GM20431 (cell line): Measurements from ENCODE around the gene RTF2.
"Not testable (repeated sequence)": the region's sequence is repeated elsewhere in the genome, so short reads cannot be mapped to it uniquely, and the experiment has no call there.

Experiments used
- in situ Hi-C: fragments of 300-500 bp; cut with MseI, MboI; formaldehyde crosslinking; loops from one replicate; pipeline ENCODE4 v1.15.0; 2020; ENCODE audit warnings: low sequenced_read_pairs; ENCODE audit not compliant: unreplicated experiment

The RTF2 gene

GRCh38 chr20:56527521-56527920 lies 59.1 kb downstream of the RTF2 start:
- in situ Hi-C loops, result no loop called here

DNA sequence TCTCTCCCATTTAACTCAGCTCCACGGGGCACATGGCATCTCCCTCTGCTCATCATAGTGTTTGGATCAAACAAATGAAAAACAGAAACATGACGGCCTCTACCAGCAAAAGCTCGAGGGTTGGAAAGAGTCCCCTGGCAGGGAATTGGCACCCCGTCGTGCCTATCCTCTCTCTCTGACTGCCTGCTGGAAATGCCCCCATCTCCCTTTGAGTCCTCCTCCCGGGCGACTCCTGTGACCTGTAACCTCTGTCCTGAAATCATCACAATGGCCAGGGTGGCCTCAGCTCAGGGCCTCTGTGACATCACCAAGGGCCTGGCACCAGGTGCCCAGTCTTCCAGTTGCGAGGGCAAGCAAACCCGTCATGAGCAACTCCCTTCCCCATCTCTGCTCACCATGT lies 64.5 kb downstream of the RTF2 start, which contains the start of gene FAM209B:
Gene FAM209B, plus strand, starts transcription at position 301 of the 400 bp plus-strand sequence. Its CDS starts 96 bp downstream, at position 397.
- in situ Hi-C loops, result not testable (repeated sequence)

- in situ Hi-C loops, result no loop called here
Observed at GRCh38 chr20:56537997-56538396, 69.6 kb downstream of the RTF2 start.

DNA sequence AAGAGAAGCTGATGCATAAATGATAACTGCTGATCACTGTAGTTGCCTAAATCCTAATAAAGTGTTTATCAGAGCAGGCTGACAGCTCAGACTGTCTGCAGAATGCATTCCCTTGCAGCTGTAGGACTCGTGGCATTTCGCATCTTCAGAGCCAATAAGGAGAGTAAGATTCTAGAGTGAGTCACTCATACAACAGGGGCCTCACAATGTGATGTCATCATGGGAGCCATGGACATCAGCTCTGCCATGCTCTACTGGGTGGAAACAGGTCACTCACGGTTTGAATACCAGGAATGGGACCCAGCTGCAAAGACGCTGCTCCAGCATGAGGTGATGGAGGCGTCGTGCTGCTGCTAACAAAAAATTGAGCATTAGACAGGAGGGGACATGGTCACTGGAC lies 72.0 kb downstream of the RTF2 start:
- in situ Hi-C loops, result no loop called here

DNA sequence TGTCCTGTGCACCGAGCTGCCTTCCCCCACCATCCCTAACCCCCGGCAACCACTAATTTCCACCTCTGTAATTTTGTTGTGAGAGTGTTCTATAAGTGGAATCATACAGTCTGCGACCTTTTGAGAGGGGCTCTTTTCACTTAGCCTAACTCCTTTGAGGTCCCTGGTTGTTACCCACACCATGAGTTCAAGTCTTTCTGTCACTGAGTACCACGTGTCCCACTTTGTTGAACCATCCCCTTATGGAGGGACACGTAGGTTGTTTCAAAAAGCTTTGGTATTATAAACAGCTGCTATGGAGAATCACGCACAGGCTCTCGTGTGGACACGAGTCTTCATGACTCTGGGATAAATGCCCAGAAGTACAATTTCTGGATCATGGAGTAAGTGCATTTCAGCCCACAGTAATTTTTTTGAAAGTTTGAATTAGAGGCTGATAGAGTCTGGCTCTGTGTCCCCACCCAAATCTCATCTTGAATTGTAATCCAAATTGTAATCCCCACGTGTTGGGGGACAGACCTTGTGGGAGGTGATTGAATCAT lies 74.1 kb downstream of the RTF2 start:
- in situ Hi-C loops, result no loop called here

- in situ Hi-C loops, result no loop called here
Observed at GRCh38 chr20:56551571-56551970, 83.1 kb downstream of the RTF2 start.

- in situ Hi-C loops, result no loop called here
Observed at GRCh38 chr20:56552911-56553629, 84.6 kb downstream of the RTF2 start.

DNA sequence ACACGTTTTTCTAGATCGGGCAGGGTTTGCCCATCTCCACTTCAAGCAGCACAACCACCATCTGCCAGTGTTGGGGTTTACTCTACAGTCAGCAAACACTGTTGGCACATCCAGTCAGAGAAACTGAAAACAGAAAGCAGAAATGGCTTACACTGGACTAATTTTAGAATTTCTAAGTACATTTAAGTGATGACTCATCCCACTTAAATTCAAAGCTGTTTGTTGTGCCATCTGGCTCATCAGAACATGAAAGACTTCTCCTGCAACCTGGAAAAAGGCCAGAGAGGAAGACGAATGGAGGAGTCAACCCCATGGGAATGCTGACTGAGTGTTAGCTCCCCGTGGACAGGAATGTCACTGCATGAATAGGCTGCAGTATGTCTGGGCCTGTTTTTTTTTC lies 86.4 kb downstream of the RTF2 start:
- in situ Hi-C loops, result no loop called here

DNA sequence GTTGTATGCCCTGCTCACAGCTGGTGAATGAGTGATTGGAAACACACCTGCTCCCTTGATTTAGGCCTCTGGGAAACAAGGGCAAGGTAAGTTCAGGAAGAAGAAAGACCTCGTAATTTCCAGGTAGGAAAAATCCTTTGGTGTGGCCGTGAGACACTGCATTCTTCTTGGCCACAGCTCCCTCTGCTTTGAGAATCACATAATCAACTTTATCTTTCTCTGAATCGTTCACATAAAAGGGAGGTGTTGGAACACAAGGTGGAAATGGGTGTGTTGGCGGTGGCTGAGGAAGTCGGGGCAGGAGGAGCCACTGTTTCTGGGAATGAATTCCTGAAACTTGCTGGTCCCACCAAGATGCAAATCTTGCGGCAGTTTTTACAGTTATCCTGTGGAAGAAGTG lies 90.5 kb downstream of the RTF2 start:
- in situ Hi-C loops, result no loop called here

DNA sequence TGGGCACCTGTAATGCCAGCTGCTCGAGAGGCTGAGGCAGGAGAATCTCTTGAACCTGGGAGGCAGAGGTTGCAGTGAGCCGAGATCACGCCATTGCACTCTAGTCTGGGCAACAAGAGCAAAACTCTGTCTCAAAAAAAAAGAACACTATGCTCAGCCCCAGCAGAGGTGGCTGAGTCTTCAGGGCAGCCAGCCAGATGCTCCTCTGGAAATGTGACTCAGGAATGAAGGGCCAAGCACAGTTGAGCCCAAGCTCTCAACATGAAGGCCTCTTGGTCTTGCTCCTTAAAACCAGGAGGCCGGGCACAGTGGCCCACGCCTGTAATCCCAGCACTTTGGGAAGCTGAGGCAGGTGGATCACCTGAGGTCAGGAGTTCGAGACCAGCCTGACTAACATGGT lies 96.1 kb downstream of the RTF2 start:
- in situ Hi-C loops, result not testable (repeated sequence)

GRCh38 chr20:56565511-56565910 lies 97.1 kb downstream of the RTF2 start:
- in situ Hi-C loops, result no loop called here

DNA sequence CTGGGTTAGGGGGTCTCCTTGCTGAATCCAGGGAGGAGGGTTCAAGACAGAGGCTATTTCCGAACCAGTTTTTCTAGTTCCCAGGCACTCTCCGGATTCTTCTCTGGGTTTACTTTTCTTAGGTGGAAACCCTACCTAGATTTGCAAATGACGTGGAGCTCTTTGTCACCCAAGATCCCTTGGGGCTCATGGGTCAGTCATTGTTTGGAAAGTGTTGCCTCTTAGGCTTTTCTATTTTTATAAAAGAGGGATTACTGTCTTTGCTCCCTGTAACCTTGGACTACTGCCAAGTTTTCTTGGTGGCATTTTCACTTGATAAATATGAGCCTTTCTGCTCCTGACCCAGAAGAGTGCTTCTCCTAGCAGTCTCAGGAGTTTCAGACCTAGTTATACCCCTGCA lies 98.2 kb downstream of the RTF2 start:
- in situ Hi-C loops, result no loop called here
